GM12878 (cell line): ENCODE results near the gene ZSWIM5. TPM values are rescaled to one million over a fixed set of nuclear protein-coding genes. Genes with fewer than 3 reads are reported as not detected.

Experiments
- EGR1 ChIP-seq, 2 experiments: IDR thresholded peaks; 1 replicate in 1 of 2; 2 replicates in 1 of 2; pipeline ENCODE4 v1.6.1; 2011 to 2012; ENCODE audit warnings: low read depth in 2 of 2, low read length in 2 of 2, borderline replicate concordance in 1 of 2, mild to moderate bottlenecking in 1 of 2, moderate library complexity in 1 of 2
- FOXK2 ChIP-seq: fragments of 450-650 bp; IDR thresholded peaks from 2 replicates; pipeline ENCODE4 v1.6.1; 2017; ENCODE audit warnings: mild to moderate bottlenecking, moderate library complexity
- GATAD2B ChIP-seq: fragments of 450-650 bp; conservative IDR thresholded peaks from 2 replicates; pipeline ENCODE4 v1.6.1; 2017; ENCODE audit warnings: low read depth, mild to moderate bottlenecking, moderate library complexity
- HCFC1 ChIP-seq: fragments of 150-350 bp; IDR thresholded peaks from 2 replicates; pipeline ENCODE4 v1.6.1; 2014; ENCODE audit warnings: low read length
- HDAC6 ChIP-seq: fragments of 200-600 bp; sonication (generic); IDR thresholded peaks from one replicate; pipeline ENCODE4 v1.8.0; 2017; ENCODE audit warnings: antibody characterized with exemption; ENCODE audit not compliant: unreplicated experiment
- HDGF ChIP-seq: fragments of 450-650 bp; IDR thresholded peaks from 2 replicates; pipeline ENCODE4 v1.6.1; 2016; ENCODE audit warnings: antibody characterized with exemption
- MEF2A ChIP-seq: IDR thresholded peaks from 2 replicates; pipeline ENCODE4 v1.6.1; 2011; ENCODE audit warnings: low read depth, mild to moderate bottlenecking, low read length, moderate library complexity; ENCODE audit not compliant: insufficient read depth
- POLR2AphosphoS2 ChIP-seq: IDR thresholded peaks from 2 replicates; pipeline ENCODE4 v1.6.1; 2011; ENCODE audit warnings: low read depth, mild to moderate bottlenecking, low read length, improper control_type of control experiment, moderate library complexity
- RELA ChIP-seq: fragments of 450-650 bp; IDR thresholded peaks from 2 replicates; pipeline ENCODE4 v1.8.0; 2014; ENCODE audit warnings: borderline replicate concordance; ENCODE audit not compliant: partially characterized antibody
- REST ChIP-seq: IDR thresholded peaks from 2 replicates; pipeline ENCODE4 v1.6.1; 2012; ENCODE audit warnings: mild to moderate bottlenecking, low read depth, low read length
- SREBF2 ChIP-seq: IDR thresholded peaks from 2 replicates; pipeline ENCODE4 v1.6.1; 2012; ENCODE audit warnings: mild to moderate bottlenecking, low read length
- TCF12 ChIP-seq: IDR thresholded peaks from 2 replicates; pipeline ENCODE4 v1.6.1; 2011; ENCODE audit warnings: low read depth, mild to moderate bottlenecking, low read length
- polyA plus RNA-seq, 11 experiments: library from polyadenylated mRNA; depleted of rRNA in 4 of 11; unstranded in 6 of 11; stranded (reverse) in 5 of 11; fragments of >200 nt; fragmentation: Nextera tagmentation in 4 of 11; fragmentation: Illumina TruSeq in 1 of 11; extraction: Ambion mirVana in 4 of 11; extraction: Trizol in 1 of 11; gene quantifications; 1 replicate in 1 of 11; 2 replicates in 10 of 11; pipeline versions ENCODE4 v1.2.1 to v1.2.3, GENCODE V29; 2011 to 2016; ENCODE audit warnings: inconsistent platforms in 2 of 11, missing spikeins in 2 of 11, low read depth in 1 of 11
- total RNA-seq, 4 experiments: library from RNA; depleted of rRNA in 3 of 4; stranded (reverse); fragments of >200 nt in 3 of 4; fragmentation: Illumina TruSeq in 1 of 4; extraction: Trizol in 1 of 4; gene quantifications; 2 replicates each; pipeline versions ENCODE4 v1.2.1 to v1.2.3, GENCODE V29; 2013 to 2021
- TF ChIP-seq, protein P1 (sequence below): IDR thresholded peaks from 2 replicates; pipeline ENCODE4 v1.6.1; 2011; ENCODE audit warnings: low read depth, low read length, improper control_type of control experiment, borderline replicate concordance
- TF ChIP-seq, protein P2 (sequence below): IDR thresholded peaks from 2 replicates; pipeline ENCODE4 v1.6.1; 2011; ENCODE audit warnings: borderline replicate concordance, low read depth, mild to moderate bottlenecking, moderate library complexity, mixed read lengths, low read length; ENCODE audit not compliant: insufficient read depth; ENCODE audit errors: extremely low read length

ZSWIM5 gene
- total and polyA plus RNA-seq, 10 of the 15 experiments (the other 5 are each of a cell fraction or from before 2014, with no cell fraction given) = 0.07 to 0.97 (median 0.34) TPM; not detected in 1

DNA sequence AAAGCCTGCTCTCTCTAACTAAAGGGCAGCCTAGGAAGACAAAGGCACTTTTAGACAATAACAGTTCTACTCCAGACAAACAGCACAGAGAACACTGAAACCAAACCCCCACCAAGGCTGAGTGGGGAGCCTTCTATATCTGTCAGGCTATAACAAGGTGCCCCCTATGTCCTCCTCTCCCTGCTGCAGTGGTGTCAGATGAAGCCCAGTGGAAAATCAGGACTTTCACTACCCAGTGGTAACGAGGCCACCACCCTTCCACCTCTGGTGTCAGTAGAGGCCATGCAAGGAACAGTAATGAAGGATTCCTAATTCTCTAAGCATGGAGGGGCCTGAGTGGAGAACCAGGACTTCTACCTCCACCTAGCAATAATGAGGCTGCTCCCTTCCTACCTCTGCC is 83.7 kb downstream of the ZSWIM5 start (continued):
- TF ChIP-seq REST = no peak
- TF ChIP-seq HCFC1 = no peak
- TF ChIP-seq, protein P1, sequence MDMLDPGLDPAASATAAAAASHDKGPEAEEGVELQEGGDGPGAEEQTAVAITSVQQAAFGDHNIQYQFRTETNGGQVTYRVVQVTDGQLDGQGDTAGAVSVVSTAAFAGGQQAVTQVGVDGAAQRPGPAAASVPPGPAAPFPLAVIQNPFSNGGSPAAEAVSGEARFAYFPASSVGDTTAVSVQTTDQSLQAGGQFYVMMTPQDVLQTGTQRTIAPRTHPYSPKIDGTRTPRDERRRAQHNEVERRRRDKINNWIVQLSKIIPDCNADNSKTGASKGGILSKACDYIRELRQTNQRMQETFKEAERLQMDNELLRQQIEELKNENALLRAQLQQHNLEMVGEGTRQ = no peak
- no peak for TF ChIP-seq RELA
- no peak for TF ChIP-seq SREBF2
- no peak for TF ChIP-seq GATAD2B
- TF ChIP-seq HDGF = no peak
- TF ChIP-seq, protein P2, sequence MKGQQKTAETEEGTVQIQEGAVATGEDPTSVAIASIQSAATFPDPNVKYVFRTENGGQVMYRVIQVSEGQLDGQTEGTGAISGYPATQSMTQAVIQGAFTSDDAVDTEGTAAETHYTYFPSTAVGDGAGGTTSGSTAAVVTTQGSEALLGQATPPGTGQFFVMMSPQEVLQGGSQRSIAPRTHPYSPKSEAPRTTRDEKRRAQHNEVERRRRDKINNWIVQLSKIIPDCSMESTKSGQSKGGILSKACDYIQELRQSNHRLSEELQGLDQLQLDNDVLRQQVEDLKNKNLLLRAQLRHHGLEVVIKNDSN = no peak
- TF ChIP-seq TCF12 = no peak
- TF ChIP-seq MEF2A = no peak
- TF ChIP-seq POLR2AphosphoS2 = no peak
- TF ChIP-seq EGR1 (IDR thresholded peaks at IDR 0.05; ENCODE audit: borderline replicate concordance in 1 of 2, low read depth in 2 of 2, low read length in 2 of 2) = no peak
- no peak for TF ChIP-seq HDAC6
- TF ChIP-seq FOXK2 = no peak
